ENCODE results near the gene MINPP1.

Gene MINPP1

DNA sequence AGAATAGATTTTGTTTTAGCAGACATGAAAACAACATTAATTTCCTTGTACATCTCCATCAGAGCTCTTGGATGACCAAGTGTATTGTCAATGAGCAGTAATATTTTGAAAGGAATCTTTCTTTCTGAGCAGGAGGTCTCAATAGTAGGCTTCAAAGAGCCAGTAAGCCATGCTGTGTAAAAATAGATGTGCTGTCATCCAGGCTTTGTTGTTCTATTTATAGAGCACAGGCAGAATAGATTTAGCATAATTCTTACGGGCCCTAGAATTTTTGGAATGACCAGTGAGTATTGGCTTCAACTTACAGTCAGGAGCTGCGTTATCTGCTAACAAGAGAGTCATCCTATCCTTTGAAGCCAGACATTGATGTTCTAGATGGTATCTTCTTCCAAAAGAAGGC lies 19.0 kb downstream of the MINPP1 start:
- no peak for DNase-seq

DNA sequence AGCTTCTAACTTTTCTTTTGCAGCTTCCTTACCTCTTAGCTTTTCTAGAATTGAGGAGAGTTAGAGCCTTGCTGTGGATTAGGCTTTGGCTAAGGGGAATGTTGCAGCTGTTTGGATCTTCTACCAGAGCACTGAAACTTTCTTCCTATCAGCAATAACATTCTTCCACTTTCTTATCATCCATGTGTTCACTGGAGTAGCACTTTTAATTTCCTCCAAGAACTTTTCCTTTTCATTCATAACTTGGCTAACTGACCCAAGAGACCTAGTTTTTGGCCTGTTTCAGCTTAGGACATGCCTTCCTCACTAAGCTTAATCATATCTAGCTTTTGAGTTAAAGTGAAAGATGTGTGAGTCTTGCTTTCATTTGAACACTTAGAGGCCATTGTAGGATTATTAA lies 19.6 kb downstream of the MINPP1 start:
- DNase-seq, result no peak

GRCh38 chr10:87531908-87532622 lies 27.4 kb downstream of the MINPP1 start:
- DNase-seq, result no peak

DNA sequence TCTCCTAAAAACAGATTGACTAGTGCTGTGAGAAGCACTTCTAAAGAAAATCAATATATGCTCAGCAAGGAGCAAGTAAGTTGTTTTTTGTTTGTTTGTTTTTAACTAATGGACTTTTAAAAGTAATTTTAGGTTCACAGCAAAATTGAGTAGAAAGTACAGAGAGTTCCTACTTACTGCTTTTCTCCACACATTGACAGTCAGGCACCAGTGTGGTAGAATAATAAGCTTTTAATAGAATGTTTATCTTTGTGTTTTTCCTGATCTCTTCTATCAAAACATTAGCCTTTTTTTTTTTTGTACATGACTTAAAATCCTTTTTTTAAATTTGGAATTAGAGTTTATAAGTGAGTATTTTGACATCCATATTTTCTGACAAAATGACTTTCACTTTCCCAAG lies 28.0 kb downstream of the MINPP1 start:
- no peak for DNase-seq

- no peak for DNase-seq
Observed at GRCh38 chr10:87534173-87534858, 29.6 kb downstream of the MINPP1 start.

DNA sequence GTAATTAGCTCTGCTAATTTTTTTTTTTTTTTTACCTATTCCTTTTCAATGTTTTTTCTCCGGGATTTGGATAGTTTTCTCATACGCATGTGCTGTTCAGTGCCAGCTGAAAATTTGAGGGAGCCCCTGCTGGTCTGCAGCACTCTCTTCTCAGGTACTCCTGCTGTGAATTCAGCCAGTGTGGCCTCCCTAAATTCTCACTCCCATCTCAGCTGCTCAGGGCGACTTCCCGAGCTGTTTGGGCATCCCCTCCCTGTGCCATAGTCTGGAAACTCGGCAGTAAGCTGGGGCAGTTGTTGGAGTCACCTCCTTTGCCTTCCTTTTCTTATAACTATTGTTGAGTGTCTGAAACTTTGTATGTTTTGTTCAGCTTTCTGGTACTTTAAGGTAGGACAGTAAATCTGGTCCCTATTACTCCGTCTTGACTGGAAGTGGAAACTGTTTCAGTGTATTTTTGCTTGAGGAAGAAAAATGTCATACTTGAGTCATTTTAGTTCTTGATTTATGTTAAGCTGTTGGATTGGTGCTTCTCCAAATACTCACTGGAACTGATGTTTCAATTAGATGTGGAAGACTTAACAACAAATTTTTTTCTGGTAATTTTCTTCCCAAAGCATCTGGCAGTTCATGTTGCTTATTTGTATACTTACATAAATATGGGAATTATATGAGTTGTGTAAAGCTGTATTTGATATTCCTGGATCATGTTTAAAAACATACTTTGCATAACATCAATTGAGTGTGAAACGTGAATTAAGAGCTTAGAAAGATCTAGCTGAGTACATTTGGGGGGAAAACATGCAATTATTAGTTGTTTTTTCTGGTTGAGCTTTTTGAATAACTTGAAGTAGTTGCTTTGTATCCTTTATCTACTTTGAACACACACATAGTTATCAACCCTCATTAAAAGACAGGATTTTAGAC lies 33.7 kb downstream of the MINPP1 start:
- DNase-seq, result no peak

DNA sequence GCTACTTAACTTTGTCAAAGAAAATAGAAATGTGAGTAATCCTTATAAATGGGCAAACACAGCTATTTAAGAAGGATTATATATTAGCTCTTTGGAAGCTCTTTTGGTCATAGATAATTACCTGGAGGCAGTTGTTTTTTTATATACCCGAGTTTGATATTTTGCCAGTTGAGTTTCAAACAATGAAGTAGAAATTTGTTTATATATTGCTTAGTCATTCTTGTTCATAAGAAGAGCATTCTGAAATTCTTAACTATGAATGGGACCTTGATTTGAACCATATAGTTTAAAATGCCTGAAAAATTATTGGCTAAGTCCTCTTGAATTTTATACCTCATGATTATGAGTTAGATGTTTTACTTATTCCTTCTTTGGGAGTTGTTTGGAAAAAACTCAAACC lies 36.4 kb downstream of the MINPP1 start:
- no peak for DNase-seq

GRCh38 chr10:87544721-87545120 lies 40.0 kb downstream of the MINPP1 start:
- DNase-seq, result no peak

DNA sequence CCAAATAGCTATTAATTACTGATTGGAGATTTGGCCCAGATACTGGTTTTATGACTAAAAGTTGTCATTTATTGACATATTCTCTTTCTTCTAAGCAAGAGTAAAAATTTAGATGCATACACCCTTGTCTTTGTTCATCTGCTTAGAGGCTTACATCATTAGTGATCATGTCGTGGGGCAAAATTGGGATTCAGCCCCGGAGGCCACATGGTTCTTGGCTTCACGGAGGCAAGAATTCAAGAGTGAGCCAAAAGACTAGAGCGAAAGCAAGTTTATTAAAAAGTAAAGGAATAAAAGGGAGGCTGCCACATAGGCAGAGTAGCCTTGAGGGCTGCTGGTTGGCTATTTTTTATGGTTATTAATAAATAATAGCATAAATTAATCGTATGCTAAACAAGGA lies 41.1 kb downstream of the MINPP1 start:
- DNase-seq, result no peak

DNA sequence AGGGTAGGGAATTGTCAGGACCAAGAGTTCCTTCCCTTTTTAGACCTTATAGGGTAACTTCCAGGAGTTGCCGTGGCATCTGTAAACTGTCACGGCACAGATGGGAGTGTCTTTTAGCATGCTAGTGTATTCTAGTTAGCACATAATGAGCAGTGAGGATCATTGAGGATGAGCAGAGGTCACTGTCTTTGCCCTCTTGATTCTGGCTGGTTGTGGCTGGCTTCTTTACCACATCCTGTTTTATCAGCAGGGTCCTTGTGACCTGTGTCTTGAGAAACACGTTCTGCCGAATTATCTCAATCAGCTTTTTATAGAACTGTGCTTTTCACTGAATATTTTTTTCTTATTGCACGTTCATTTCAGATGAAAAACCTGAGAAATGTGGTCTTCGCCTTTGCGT lies 41.5 kb downstream of the MINPP1 start:
- no peak for DNase-seq

DNA sequence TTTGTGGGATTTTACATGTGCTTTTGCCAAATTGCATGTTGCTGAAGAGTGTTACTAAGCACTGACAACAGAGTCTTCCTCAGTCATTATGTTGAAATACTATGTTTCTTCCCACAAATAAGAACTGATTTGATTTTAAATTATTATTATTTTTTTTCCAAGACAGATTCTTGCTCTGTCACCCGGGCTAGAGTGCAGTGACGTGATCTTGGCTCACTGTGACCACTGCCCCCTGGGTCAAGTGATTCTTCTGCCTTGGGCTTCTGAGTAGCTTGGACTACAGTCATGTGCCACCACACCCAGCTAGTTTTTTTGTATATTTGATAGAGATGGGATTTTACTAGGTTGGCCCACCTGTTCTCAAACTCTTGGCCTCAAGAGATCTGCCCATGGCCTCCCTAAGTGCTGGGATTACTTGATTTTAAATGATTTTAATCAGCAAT lies 42.3 kb downstream of the MINPP1 start:
- no peak for DNase-seq

GRCh38 chr10:87547734-87548311 lies 43.1 kb downstream of the MINPP1 start:
- no peak for DNase-seq

- no peak for DNase-seq
Observed at GRCh38 chr10:87550741-87551140, 46.0 kb downstream of the MINPP1 start.

- DNase-seq, result no peak
Observed at GRCh38 chr10:87551326-87551725, 46.6 kb downstream of the MINPP1 start.

DNA sequence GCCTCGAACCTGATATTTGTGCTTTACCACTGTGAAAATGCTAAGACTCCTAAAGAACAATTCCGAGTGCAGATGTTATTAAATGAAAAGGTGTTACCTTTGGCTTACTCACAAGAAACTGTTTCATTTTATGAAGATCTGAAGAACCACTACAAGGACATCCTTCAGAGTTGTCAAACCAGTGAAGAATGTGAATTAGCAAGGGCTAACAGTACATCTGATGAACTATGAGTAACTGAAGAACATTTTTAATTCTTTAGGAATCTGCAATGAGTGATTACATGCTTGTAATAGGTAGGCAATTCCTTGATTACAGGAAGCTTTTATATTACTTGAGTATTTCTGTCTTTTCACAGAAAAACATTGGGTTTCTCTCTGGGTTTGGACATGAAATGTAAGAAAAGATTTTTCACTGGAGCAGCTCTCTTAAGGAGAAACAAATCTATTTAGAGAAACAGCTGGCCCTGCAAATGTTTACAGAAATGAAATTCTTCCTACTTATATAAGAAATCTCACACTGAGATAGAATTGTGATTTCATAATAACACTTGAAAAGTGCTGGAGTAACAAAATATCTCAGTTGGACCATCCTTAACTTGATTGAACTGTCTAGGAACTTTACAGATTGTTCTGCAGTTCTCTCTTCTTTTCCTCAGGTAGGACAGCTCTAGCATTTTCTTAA lies 47.7 kb downstream of the MINPP1 start:
- no peak for DNase-seq

DNA sequence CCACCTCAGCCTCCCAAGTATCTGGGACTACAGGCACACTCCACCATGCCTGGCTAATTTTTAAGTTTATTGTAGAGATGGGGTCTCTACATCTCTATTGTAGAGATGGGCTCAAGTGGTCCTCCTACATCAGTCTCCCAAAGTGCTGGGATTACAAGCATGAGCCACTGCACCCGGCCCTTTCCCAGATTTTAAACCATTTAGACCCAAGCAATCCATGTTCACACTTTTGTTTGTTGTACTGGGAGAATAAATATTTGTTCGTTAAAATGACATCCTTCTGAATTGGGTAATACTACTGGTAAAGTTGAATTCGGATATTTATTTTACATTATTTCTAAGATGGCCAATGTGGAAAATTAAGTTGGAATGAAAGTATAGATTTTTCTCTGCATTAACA lies 52.7 kb downstream of the MINPP1 start:
- DNase-seq, result no peak

- DNase-seq, result no peak
Observed at GRCh38 chr10:87558333-87558732, 53.6 kb downstream of the MINPP1 start.

DNA sequence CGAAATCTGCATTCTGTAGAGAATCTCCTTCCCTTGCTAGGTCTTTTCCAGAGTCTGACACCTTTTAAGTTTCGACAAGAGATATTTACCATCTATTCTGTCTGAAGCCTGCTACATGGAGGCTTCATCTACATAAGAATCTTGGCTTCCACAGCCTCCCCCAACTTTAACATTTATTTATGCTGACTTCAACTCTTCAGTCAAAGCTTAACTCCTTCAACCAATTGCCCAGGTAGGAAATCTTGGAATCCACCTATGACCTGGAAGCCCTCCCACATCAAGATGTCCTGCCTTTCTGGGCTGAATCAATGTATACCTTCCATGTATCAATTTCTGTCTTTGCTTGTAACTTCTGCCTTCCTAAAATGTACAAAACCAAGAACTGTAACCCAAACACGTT lies 54.7 kb downstream of the MINPP1 start:
- DNase-seq, result no peak

DNA sequence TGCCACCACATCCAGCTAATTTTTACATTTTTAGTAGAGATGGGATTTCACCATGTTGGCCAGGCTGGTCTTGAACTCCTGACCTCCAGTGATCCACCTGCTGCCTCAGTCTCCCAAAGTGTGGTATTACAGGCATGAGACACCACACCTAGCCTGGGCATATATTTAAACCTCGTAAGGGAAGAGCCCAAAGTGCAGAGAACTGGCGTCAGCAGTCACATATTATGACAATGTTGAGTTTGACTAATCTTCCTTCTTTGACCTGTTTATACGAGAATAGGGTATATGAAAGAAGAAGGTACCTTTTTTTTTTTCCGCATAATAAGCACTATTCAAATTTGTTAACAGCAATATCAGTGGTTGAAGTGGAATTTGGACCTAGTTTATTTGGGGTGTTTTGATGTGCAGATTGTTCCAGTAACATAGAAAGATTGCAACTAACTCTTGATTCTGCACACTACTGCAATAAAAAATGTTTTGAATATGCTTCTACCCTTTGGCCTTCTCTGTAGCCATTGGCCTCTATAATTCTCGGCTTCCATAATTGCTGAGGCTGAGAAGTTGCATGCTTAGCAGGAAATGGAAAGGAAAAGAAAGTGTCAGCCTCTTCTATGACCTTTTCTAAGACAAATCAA lies 55.9 kb downstream of the MINPP1 start:
- no peak for DNase-seq

DNA sequence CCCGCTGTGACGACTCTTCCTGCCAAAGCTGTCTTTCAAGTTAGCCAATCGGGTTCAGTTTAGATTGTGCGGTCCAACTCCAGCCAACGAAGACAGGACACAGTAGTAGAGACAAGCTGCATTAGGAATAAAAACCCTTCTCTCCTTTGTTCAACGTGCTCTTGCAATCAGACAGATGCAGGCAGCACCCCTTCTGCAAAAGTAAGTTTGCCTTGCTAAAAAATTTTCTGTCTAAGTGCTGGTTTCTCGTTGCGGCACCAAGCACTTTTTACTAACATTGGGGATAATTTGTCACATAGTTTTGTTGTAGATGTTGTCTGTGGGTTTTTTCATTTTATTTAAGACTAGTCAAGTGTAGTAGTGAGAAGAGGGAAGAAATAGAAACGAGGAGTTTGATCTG lies 58.1 kb downstream of the MINPP1 start:
- no peak for DNase-seq

GRCh38 chr10:87565010-87565409 lies 60.3 kb downstream of the MINPP1 start:
- DNase-seq, result no peak

DNA sequence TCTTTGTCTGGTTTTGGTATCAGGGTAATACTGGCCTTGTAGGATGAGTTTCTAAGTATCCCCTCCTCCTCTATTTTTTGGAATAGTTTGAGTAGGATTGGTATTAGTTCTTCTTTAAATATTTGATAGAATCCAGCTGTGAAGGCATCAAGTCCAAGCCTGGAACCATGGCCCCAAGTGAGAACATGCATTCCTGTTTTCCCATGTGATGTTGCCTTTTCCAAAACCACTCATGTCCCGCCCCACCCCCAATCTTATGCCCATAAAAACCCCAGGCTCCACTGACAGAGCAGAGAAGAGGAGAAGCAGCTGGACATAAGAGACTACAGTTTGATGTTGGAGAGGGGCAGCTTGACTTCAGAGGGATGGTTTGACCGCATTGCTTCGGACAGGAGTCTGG lies 71.2 kb downstream of the MINPP1 start:
- no peak for DNase-seq

Measured in activated gamma-delta T cell treated with Interleukin-2 at 50 U/mL for 16 hours (primary cell).